Activated naive CD8-positive, alpha-beta T cell treated with anti-CD3 and anti-CD28 coated beads, Interleukin-2, amount 10 ng/mL, durations not matched to agents 7 days and 5 days (primary cell): ENCODE measurements around the gene PROB1. TPM values are rescaled to one million over a fixed set of nuclear protein-coding genes. Genes with fewer than 3 reads are reported as not detected.
"Not testable (repeated sequence)": the region's sequence is repeated elsewhere in the genome, so short reads cannot be mapped to it uniquely, and the experiment has no call there.

Source experiments
- ATAC-seq: fragments of 150-1000 bp; cut with Tn5 transposase; one replicate; pipeline ENCODE4 v1.10.0; 2021; ENCODE audit warnings: low read depth, moderate library complexity
- POLR2A ChIA-PET: fragments of 350-600 bp; sonication (Branson Sonifier 250); formaldehyde crosslinking; loops from one replicate; lab custom pipeline; 2021; ENCODE audit warnings: antibody characterized with exemption; lab: Charles Lee
- DNase-seq: peaks from one replicate; pipeline ENCODE4 v3.0.0; 2021
- H3K27ac Mint-ChIP-seq: one replicate; pipeline ENCODE4 v1.8.0; 2022; ENCODE audit warnings: mild to moderate bottlenecking, mixed read lengths
- H3K27me3 Mint-ChIP-seq: one replicate; pipeline ENCODE4 v1.8.0; 2022; ENCODE audit warnings: mild to moderate bottlenecking, moderate library complexity, mixed read lengths
- H3K36me3 Mint-ChIP-seq: one replicate; pipeline ENCODE4 v1.8.0; 2021; ENCODE audit warnings: mild to moderate bottlenecking, mixed read lengths
- H3K4me1 Mint-ChIP-seq: one replicate; pipeline ENCODE4 v1.8.0; 2021; ENCODE audit warnings: mixed read lengths
- H3K4me3 Mint-ChIP-seq: one replicate; pipeline ENCODE4 v1.8.0; 2022; ENCODE audit warnings: mild to moderate bottlenecking, moderate library complexity, mixed read lengths
- H3K9me3 Mint-ChIP-seq: one replicate; pipeline ENCODE4 v1.8.0; 2021; ENCODE audit warnings: mixed read lengths
- total RNA-seq, 2 experiments: library from RNA; stranded (reverse); gene quantifications; one replicate each; pipeline ENCODE4 v1.2.3, GENCODE V29; 2021

Gene PROB1
- 1 to 10 TPM; 4.1 to 4.3 TPM for total RNA-seq

GRCh38 chr5:139394654-139395566, at the start of gene PROB1:
TSS of gene PROB1 (minus strand) at chr5:139395104. CDS start at chr5:139395081, 23 bp downstream.
- H3K27ac Mint-ChIP-seq = peak within 1 kb of the TSS; percentile 95

GRCh38 chr5:139443831-139444453, 49.0 kb upstream of the PROB1 start:
- H3K9me3 Mint-ChIP-seq = no peaks in the 10 kb centered on the region
- peaks cover 32% of the 10 kb centered on the region for H3K4me1 Mint-ChIP-seq
- H3K27ac Mint-ChIP-seq = no peak overlapping the region
- peaks cover 22% of the 10 kb centered on the region for H3K27me3 Mint-ChIP-seq
- DNase-seq = no peak
- POLR2A ChIA-PET = interaction anchor here (0.5 to 1.2 kb wide), 2 partner anchors 14 to 120 kb away, joined by 3 read pairs; no protein-coding TSS in a partner anchor
- ATAC-seq = no peak
- no peaks in the 10 kb centered on the region for H3K36me3 Mint-ChIP-seq
- H3K4me3 Mint-ChIP-seq = peak overlapping the region; percentile 37

More at GRCh38 chr5:139394654-139395566, at the start of gene PROB1:
- Mint-ChIP-seq H3K36me3 (peaks cover 15% of the 10 kb centered on the region), H3K9me3 (no peaks in the 10 kb centered on the region), H3K4me1 (peaks cover 45% of the 10 kb centered on the region), H3K27me3 (no peaks in the 10 kb centered on the region), H3K4me3 (peak within 1 kb of the TSS; percentile 96)
- ATAC-seq (no peak), DNase-seq (no peak)
- POLR2A ChIA-PET = interaction anchor here (0.5 to 2.3 kb wide), 4 partner anchors 9 to 101 kb away, joined by 3 to 6 read pairs (median 4); partner anchors contain the start of genes MATR3 and SPATA24

- not testable (repeated sequence) for H3K4me3 Mint-ChIP-seq, H3K36me3 Mint-ChIP-seq, DNase-seq, H3K27ac Mint-ChIP-seq, H3K9me3 Mint-ChIP-seq, ATAC-seq
- POLR2A ChIA-PET = interaction anchor here (0.6 to 2.3 kb wide), 4 partner anchors 10 to 121 kb away, joined by 3 to 14 read pairs (median 5); partner anchors contain the start of genes STING1 and UBE2D2
- Mint-ChIP-seq H3K27me3 (peaks cover 14% of the 10 kb centered on the region), H3K4me1 (peaks cover 27% of the 10 kb centered on the region)
Measured at GRCh38 chr5:139440416-139440815, 45.5 kb upstream of the PROB1 start.

GRCh38 chr5:139439013-139439903, 44.4 kb upstream of the PROB1 start, which contains the start of gene DNAJC18:
TSS of gene DNAJC18 (minus strand) at chr5:139439525. CDS start at chr5:139439445, 80 bp downstream.
- POLR2A ChIA-PET = interaction anchor here (0.5 to 2.3 kb wide), 14 partner anchors 10 to 122 kb away, joined by 3 to 14 read pairs (median 4); partner anchors contain the start of genes SMIM33, STING1 and UBE2D2
- peaks cover 3% of the 10 kb centered on the region for H3K36me3 Mint-ChIP-seq
- DNase-seq = peak; percentile 88
- H3K9me3 Mint-ChIP-seq = no peaks in the 10 kb centered on the region
- H3K4me1 Mint-ChIP-seq = peaks cover 27% of the 10 kb centered on the region
- peak; percentile 90 for ATAC-seq
- H3K4me3 Mint-ChIP-seq = peak within 1 kb of the TSS; percentile 99
- peaks cover 14% of the 10 kb centered on the region for H3K27me3 Mint-ChIP-seq
- peak within 1 kb of the TSS; percentile 100 for H3K27ac Mint-ChIP-seq

GRCh38 chr5:139438707-139439012, 43.8 kb upstream of the PROB1 start:
- POLR2A ChIA-PET = interaction anchor here (0.5 to 2.3 kb wide), 9 partner anchors 9 to 80 kb away, joined by 3 to 14 read pairs (median 3); partner anchors contain the start of gene STING1
- Mint-ChIP-seq H3K9me3 (no peaks in the 10 kb centered on the region), H3K36me3 (peaks cover 3% of the 10 kb centered on the region), H3K4me3 (peak overlapping the region; percentile 99), H3K27ac (peak overlapping the region; percentile 100), H3K27me3 (peaks cover 14% of the 10 kb centered on the region), H3K4me1 (peaks cover 24% of the 10 kb centered on the region)
- DNase-seq (no peak), ATAC-seq (no peak)

- no peaks in the 10 kb centered on the region for H3K9me3 Mint-ChIP-seq
- peaks cover 3% of the 10 kb centered on the region for H3K36me3 Mint-ChIP-seq
- no peak overlapping the region for H3K4me3 Mint-ChIP-seq
- DNase-seq (no peak), ATAC-seq (no peak)
- H3K27me3 Mint-ChIP-seq = no peaks in the 10 kb centered on the region
- POLR2A ChIA-PET = interaction anchor here (1.1 to 1.5 kb wide), 2 partner anchors 12 to 121 kb away, joined by 3 to 4 read pairs; no protein-coding TSS in a partner anchor
- H3K27ac Mint-ChIP-seq = no peak overlapping the region
- H3K4me1 Mint-ChIP-seq = peaks cover 16% of the 10 kb centered on the region
Measured at GRCh38 chr5:139435676-139436075, 40.8 kb upstream of the PROB1 start.

GRCh38 chr5:139431706-139432105, 36.8 kb upstream of the PROB1 start:
- Mint-ChIP-seq H3K4me1 (peaks cover 6% of the 10 kb centered on the region), H3K9me3 (no peaks in the 10 kb centered on the region), H3K27me3 (no peaks in the 10 kb centered on the region), H3K4me3 (no peak overlapping the region), H3K27ac (no peak overlapping the region), H3K36me3 (peaks cover 8% of the 10 kb centered on the region)
- no peak for ATAC-seq
- DNase-seq = no peak
- POLR2A ChIA-PET = no interaction called here

- Mint-ChIP-seq H3K4me3 (no peak overlapping the region), H3K9me3 (no peaks in the 10 kb centered on the region), H3K27ac (no peak overlapping the region), H3K36me3 (peaks cover 8% of the 10 kb centered on the region), H3K4me1 (peaks cover 6% of the 10 kb centered on the region), H3K27me3 (no peaks in the 10 kb centered on the region)
- peak; percentile 26 for ATAC-seq
- no peak for DNase-seq
- POLR2A ChIA-PET = interaction anchor here (1.9 kb wide), 1 partner anchor 9 kb away, joined by 4 read pairs; the partner anchor contains the start of gene DNAJC18
Measured at GRCh38 chr5:139430015-139430414, 35.1 kb upstream of the PROB1 start.

DNA sequence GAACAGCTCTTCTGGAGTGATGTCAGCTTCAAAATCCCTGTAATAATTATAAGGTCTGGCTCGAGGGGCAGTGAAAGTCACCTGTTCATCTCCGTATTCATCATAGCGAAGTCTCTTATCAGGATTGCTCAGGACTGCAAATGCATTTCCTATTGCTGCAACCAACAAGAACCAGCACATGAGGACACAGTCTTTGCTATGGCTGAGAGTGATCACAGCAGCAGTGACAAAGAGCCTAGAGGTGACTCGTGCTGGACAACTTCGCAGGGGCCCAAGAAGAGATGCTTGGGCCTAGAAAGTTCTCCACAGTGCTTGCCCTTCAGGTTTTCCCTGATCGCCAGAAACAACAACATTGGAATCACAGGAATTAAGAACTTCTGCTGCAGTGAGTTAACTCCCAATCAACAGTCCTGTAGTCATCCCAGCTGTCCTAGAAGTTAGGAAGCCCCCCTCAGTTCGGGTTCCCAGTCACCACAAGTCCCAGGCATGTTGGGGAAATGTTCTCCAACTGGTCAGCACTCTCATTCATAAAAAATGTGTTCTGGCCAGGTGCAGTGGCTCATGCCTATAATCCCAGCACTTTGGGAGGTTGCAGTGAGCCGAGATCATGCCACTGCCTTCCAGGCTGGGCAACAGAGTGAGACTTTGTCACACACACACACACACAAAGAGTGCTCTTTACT, 31.4 kb upstream of the PROB1 start:
- POLR2A ChIA-PET = no interaction called here
- ATAC-seq (no peak), DNase-seq (no peak)
- no peaks in the 10 kb centered on the region for H3K9me3 Mint-ChIP-seq
- H3K4me1 Mint-ChIP-seq = peaks cover 9% of the 10 kb centered on the region
- H3K36me3 Mint-ChIP-seq = peaks cover 10% of the 10 kb centered on the region
- H3K27ac Mint-ChIP-seq = no peak overlapping the region
- no peak overlapping the region for H3K4me3 Mint-ChIP-seq
- H3K27me3 Mint-ChIP-seq = peaks cover 2% of the 10 kb centered on the region

DNA sequence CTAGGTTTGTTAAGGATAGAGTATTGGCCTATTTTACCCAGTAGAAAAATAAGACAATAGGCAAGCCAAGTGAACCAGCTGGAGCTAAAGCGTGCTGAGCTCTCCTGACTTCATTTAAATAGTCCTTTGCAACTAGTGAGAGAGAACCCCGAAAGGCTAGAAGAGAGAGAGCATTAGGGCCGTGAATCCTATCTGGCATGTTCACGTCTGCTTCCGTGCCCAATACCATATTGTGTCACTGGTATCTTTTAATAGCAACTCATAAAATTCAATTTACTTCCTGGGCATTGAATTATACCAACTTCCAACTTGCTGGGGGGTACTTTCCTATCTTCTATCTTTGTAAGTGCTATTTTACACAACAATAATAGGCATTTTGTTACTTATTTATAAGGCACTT, 30.6 kb upstream of the PROB1 start:
- POLR2A ChIA-PET = no interaction called here
- peaks cover 9% of the 10 kb centered on the region for H3K4me1 Mint-ChIP-seq
- peaks cover 2% of the 10 kb centered on the region for H3K27me3 Mint-ChIP-seq

GRCh38 chr5:139422307-139422893, 27.5 kb upstream of the PROB1 start:
- peaks cover 2% of the 10 kb centered on the region for H3K27me3 Mint-ChIP-seq
- DNase-seq (no peak), ATAC-seq (peak; percentile 87)
- H3K36me3 Mint-ChIP-seq = peaks cover 2% of the 10 kb centered on the region
- H3K9me3 Mint-ChIP-seq = no peaks in the 10 kb centered on the region
- POLR2A ChIA-PET = interaction anchor here (1.0 to 2.0 kb wide), 5 partner anchors 30 to 90 kb away, joined by 3 to 21 read pairs (median 4); no protein-coding TSS in a partner anchor
- peak overlapping the region; percentile 9 for H3K27ac Mint-ChIP-seq
- H3K4me3 Mint-ChIP-seq = no peak overlapping the region
- peaks cover 15% of the 10 kb centered on the region for H3K4me1 Mint-ChIP-seq

More for the DNA sequence above, 30.6 kb upstream of the PROB1 start:
- DNase-seq = no peak
- H3K27ac Mint-ChIP-seq = no peak overlapping the region
- H3K4me3 Mint-ChIP-seq = no peak overlapping the region
- no peak for ATAC-seq
- H3K9me3 Mint-ChIP-seq = no peaks in the 10 kb centered on the region
- peaks cover 10% of the 10 kb centered on the region for H3K36me3 Mint-ChIP-seq
